Esophagus squamous epithelium (tissue), 5 donors: ENCODE measurements around the gene LDOC1. TPM values are rescaled to one million over a fixed set of nuclear protein-coding genes. Genes with fewer than 3 reads are reported as not detected.
"Not testable (repeated sequence)": the region's sequence is repeated elsewhere in the genome, so short reads cannot be mapped to it uniquely, and the experiment has no call there.

Experiments used
- DNase-seq: peaks from one replicate; lab custom pipeline; 2025; lab: John Stamatoyannopoulos, UW
- H3K27ac ChIP-seq, 4 donors: fragments of 200-600 bp; sonication (generic); one replicate each; pipeline ENCODE4 v1.5.1; 2016 to 2019; ENCODE audit warnings: mild to moderate bottlenecking in 1 of 4
- H3K27me3 ChIP-seq, 4 donors: fragments of 200-600 bp; sonication (generic); 1 replicate in 3 of 4; 2 replicates in 1 of 4; pipeline versions ENCODE4 v1.5.1 to v1.6.0; 2017 to 2021; ENCODE audit warnings: antibody characterized with exemption in 1 of 4
- H3K36me3 ChIP-seq, 3 donors: fragments of 200-600 bp; sonication (generic); one replicate each; pipeline ENCODE4 v1.5.1; 2016 to 2019
- H3K4me1 ChIP-seq, 3 donors: fragments of 200-600 bp; sonication (generic); one replicate each; pipeline ENCODE4 v1.5.1; 2017 to 2019
- H3K4me3 ChIP-seq, 4 donors: fragments of 200-600 bp; sonication (generic); 1 replicate in 3 of 4; 2 replicates in 1 of 4; pipeline ENCODE4 v1.5.1; 2016 to 2019; ENCODE audit warnings: mild to moderate bottlenecking in 2 of 4, moderate library complexity in 1 of 4
- H3K9me3 ChIP-seq, 3 donors: fragments of 200-600 bp; sonication (generic); one replicate each; pipeline ENCODE4 v1.5.1; 2016 to 2019
- POLR2A ChIP-seq, 4 donors: fragments of 450-650 bp; IDR thresholded peaks; one replicate each; pipeline ENCODE4 v1.6.1; 2017; ENCODE audit warnings: antibody characterized with exemption in 4 of 4, mild to moderate bottlenecking in 4 of 4, moderate library complexity in 3 of 4
- WGBS, 2 donors: methylation state at CpG; one replicate each; pipeline ENCODE4 v1.1.5; 2018; 5-methylcytosine and 5-hydroxymethylcytosine counted together
- intact Hi-C: fragments of 100-400 bp; cut with DNase I; formaldehyde crosslinking; loops from one replicate; pipeline ENCODE4 v1.15.0; 2022
- total RNA-seq, 4 donors: library from RNA; depleted of rRNA; stranded (reverse); fragments of >200 nt; gene quantifications; one replicate each; pipeline ENCODE4 v1.1.0, GENCODE V29; 2016
- TF ChIP-seq, protein P1 (sequence below), 6 experiments: fragments of 450-650 bp in 4 of 6; fragments of 200-600 bp in 2 of 6; sonication (generic) in 2 of 6; IDR thresholded peaks; one replicate each; pipeline ENCODE4 v1.5.1; 2016 to 2019; ENCODE audit warnings: antibody characterized with exemption in 6 of 6, mild to moderate bottlenecking in 4 of 6, moderate library complexity in 4 of 6
- donor health status: DM: yes; HTN: yes; CAD: no.

Gene LDOC1
- 1 to 10 TPM; 1.9 to 6.4 (median 3.4) TPM for total RNA-seq

DNA sequence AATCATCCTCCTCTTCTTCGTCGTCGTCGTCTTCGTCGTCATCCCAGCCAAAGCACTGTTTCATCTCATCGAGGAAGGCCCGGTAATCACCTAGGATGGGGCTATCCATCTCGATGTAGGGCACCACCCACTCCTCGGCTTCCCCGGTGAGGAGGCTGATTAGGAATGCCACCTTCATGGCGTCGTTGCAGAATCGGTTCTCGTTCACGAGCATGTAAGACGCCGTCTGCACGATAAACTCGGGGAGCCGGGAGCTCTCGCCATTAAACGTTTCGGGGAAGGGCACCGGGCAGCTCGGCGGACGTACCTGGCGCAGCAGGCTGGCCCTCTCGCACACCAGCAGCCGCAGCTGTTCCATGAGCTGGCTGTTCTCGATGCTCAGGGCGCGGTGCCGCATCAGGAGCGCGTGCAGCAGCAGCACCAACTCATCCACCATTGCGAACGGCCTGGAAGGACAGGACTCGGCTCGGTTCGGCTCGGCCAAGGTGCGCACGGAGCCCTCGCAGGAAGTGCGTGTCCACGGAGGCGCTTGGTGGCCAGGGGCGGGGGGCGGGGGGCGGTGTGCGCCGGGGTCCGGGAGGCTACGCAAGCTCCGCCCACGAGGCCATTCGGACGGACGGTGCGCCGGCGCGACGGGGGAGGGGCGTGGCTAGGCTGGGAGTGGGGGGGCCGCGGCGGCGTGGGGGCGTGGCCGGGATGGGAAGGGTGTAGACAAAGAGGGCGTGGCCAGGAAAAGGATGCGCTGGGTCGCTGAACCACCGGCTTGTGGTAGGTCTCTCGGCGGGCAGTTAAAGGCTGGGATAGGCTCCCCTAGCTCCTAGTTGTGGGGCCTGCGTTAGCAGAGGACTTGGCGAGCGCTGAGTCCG, at the start of gene LDOC1:
Gene LDOC1, minus strand, starts transcription at position 544 of the 866 bp plus-strand sequence. Its CDS starts 108 bp downstream, at position 436.
- Histone ChIP-seq H3K27ac (peak within 1 kb of the TSS in 3 of 4 donors; percentile 14 to 48 (median 24)), H3K4me1 (peaks cover 0 to 9% (median 0%) of the 10 kb centered on the region in 3 donors), H3K4me3 (peak within 1 kb of the TSS; percentile 41 to 69 (median 54)), H3K36me3 (no peaks in the 10 kb centered on the region), H3K27me3 (no peaks in the 10 kb centered on the region), H3K9me3 (no peaks in the 10 kb centered on the region)
- WGBS, 2 donors = 49% methylated on average over 32 of the region's 83 CpGs; no CpG with 5 or more reads in 1 of the 2 donors
- no peak for DNase-seq
- no peak for TF ChIP-seq POLR2A (IDR thresholded peaks at IDR 0.05)
- TF ChIP-seq, protein P1, sequence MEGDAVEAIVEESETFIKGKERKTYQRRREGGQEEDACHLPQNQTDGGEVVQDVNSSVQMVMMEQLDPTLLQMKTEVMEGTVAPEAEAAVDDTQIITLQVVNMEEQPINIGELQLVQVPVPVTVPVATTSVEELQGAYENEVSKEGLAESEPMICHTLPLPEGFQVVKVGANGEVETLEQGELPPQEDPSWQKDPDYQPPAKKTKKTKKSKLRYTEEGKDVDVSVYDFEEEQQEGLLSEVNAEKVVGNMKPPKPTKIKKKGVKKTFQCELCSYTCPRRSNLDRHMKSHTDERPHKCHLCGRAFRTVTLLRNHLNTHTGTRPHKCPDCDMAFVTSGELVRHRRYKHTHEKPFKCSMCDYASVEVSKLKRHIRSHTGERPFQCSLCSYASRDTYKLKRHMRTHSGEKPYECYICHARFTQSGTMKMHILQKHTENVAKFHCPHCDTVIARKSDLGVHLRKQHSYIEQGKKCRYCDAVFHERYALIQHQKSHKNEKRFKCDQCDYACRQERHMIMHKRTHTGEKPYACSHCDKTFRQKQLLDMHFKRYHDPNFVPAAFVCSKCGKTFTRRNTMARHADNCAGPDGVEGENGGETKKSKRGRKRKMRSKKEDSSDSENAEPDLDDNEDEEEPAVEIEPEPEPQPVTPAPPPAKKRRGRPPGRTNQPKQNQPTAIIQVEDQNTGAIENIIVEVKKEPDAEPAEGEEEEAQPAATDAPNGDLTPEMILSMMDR (IDR thresholded peaks at IDR 0.05) = no peak
- intact Hi-C loops = no loop called here

DNA sequence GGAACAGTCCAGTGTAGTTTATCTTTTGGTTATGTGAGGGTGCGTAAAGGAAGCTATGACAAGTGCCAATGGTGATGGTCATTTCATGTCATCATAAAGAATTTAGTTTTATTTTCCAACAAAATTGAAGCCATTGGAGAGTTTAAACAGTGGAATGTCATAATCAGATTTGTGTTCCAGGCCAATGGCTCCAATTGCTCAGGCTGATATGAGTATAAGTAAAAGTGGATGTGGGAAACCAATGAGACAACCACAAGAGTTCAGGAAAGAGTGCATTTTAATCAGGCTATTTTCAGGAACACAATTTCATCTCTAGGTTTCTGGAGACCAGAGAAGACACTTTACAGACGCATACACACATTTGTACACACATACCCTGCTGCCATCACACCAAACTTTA, 44.7 kb upstream of the LDOC1 start:
- Histone ChIP-seq H3K9me3 (no peaks in the 10 kb centered on the region), H3K4me3 (no peak overlapping the region), H3K27ac (no peak overlapping the region), H3K4me1 (no peaks in the 10 kb centered on the region), H3K36me3 (no peaks in the 10 kb centered on the region), H3K27me3 (no peaks in the 10 kb centered on the region)
- WGBS, 2 donors = 68 to 79% methylated on average over 2 of the region's 2 CpGs
- no peak for TF ChIP-seq POLR2A (IDR thresholded peaks at IDR 0.05)
- TF ChIP-seq, protein P1 (IDR thresholded peaks at IDR 0.05) = no peak
- DNase-seq = no peak
- intact Hi-C loops = no loop called here

DNA sequence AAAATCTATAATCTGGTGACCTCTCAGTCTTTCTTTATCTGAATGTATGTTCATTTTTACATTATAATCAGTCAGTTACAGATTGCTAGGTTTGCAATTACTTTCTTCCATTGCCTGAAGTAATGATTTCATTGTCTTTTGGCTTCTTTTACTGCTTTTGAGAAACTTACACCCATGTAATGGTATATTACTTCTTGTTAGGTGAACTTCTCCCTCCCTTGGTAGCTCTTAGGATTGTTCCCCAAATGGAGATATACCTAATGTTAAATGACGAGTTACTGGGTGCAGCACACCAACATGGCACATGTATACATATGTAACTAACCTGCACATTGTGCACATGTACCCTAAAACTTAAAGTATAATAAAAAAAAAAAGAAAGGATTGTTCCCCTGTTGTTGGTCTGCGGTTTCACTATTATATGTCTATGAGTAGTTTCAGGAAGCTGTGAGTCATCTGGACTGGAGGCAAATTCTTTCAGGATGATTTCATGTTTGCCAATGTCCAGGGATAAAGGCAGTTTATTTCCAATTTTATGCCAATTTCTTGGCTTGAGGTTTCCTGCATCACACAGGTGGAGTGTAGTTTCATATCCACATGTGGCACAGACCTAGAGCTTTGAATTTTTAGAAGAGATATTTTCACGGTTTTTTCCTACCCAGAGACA, 43.5 kb upstream of the LDOC1 start:
- Histone ChIP-seq H3K36me3 (no peaks in the 10 kb centered on the region), H3K4me3 (no peak overlapping the region), H3K27ac (no peak overlapping the region), H3K9me3 (no peaks in the 10 kb centered on the region), H3K4me1 (no peaks in the 10 kb centered on the region), H3K27me3 (no peaks in the 10 kb centered on the region)
- TF ChIP-seq, protein P1 (IDR thresholded peaks at IDR 0.05) = no peak
- TF ChIP-seq POLR2A (IDR thresholded peaks at IDR 0.05) = no peak
- WGBS, 2 donors = 33 to 38% methylated on average over 2 to 3 of the region's 3 CpGs
- no peak for DNase-seq
- intact Hi-C loops = no loop called here

DNA sequence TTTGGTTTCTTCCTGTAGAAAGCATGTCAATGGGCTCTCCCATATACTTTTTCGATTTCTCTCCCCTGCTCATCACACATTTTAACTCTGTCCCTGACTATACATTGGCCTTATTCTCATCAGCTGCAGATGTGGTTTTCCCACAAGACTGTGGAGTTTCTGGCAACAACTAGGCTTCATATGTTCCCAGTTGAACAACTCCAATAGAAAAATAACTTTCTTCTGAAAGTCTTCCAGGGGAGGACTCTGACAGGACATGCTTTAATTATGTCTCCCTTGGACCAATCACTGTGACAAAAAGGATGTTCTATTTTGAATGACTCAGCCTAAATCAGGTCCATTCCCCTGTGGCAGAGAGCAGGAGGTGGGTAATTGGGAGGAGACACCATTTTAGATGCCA, 37.3 kb upstream of the LDOC1 start:
- WGBS, 2 donors = 65 to 82% methylated on average over 1 of the region's 1 CpG
- H3K9me3 ChIP-seq = no peaks in the 10 kb centered on the region
- no peaks in the 10 kb centered on the region for H3K27me3 ChIP-seq
- H3K4me3 ChIP-seq = no peak overlapping the region
- no peak for TF ChIP-seq POLR2A (IDR thresholded peaks at IDR 0.05)
- TF ChIP-seq, protein P1 (IDR thresholded peaks at IDR 0.05) = no peak
- intact Hi-C loops = no loop called here
- H3K27ac ChIP-seq = no peak overlapping the region
- DNase-seq = no peak
- H3K4me1 ChIP-seq = no peaks in the 10 kb centered on the region
- H3K36me3 ChIP-seq = no peaks in the 10 kb centered on the region

DNA sequence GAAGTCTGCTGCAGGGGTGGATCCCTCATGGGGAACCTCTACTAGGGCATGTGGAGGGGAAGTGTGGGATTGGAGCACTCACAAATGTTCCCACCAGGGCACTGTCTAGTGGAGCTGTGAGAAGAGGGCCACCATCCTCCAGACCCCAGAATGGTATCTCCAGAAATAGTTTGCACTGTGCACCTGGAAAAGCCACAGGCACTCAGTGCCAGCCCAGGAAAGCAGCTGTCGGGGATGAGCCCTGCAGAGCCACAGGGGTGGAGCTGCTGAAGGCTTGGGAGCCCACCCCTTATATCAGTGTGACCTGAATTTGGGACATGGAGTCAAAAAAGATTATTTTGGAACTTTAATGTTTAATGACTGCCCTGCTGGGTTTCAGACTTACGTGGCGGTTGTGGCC, 25.0 kb upstream of the LDOC1 start:
- H3K4me3 ChIP-seq = no peak overlapping the region
- H3K4me1 ChIP-seq = no peaks in the 10 kb centered on the region
- H3K9me3 ChIP-seq = no peaks in the 10 kb centered on the region
- TF ChIP-seq POLR2A (IDR thresholded peaks at IDR 0.05) = no peak
- TF ChIP-seq, protein P1 (IDR thresholded peaks at IDR 0.05) = no peak
- H3K36me3 ChIP-seq = no peaks in the 10 kb centered on the region
- intact Hi-C loops = no loop called here
- no peak overlapping the region for H3K27ac ChIP-seq
- WGBS, 2 donors = 81 to 90% methylated on average over 2 of the region's 3 CpGs
- DNase-seq = no peak
- H3K27me3 ChIP-seq = no peaks in the 10 kb centered on the region

DNA sequence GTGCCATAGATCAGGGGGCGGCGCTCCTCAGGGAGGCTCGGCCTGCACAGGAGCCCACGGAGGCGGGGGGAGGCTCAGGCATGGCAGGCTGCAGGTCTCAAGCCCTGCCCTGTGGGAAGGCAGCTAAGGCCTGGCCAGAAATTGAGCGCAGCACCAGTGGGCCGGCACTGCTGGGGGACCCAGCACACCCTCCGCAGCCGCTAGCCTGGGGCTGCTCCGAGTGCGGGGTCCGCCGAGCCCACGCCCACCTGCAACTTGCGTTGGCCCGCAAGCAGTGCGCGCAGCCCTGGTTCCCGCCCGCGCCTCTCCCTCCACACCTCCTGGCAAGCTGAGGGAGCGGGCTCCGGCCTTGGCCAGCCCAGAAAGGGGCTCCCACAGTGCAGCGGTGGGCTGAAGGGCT, 11.6 kb upstream of the LDOC1 start:
- H3K4me3 ChIP-seq, intact Hi-C loops, DNase-seq, H3K4me1 ChIP-seq, H3K27me3 ChIP-seq, H3K36me3 ChIP-seq, H3K9me3 ChIP-seq, H3K27ac ChIP-seq: not testable (repeated sequence)
- no CpG with 5 or more reads among the region's 24 CpGs for WGBS, 2 donors
